SK-N-SH treated with all-trans-retinoic acid at 6 μM for 48 hours (cell line): Measurements from ENCODE around the gene TATDN3.

Source experiments
- ARNTL ChIP-seq: fragments of 450-650 bp; formaldehyde crosslinking; IDR thresholded peaks from 2 replicates; pipeline ENCODE4 v1.5.0; 2020; ENCODE audit warnings: low read depth, mild to moderate bottlenecking, moderate library complexity, borderline replicate concordance
- CREB5 ChIP-seq: fragments of 250-450 bp; sonication (Bioruptor Pico); IDR thresholded peaks from 2 replicates; pipeline ENCODE4 v1.5.1; 2020; ENCODE audit warnings: low read depth, mild to moderate bottlenecking, moderate library complexity
- CSRNP3 ChIP-seq: fragments of 250-450 bp; sonication (Bioruptor Pico); IDR thresholded peaks from 2 replicates; pipeline ENCODE4 v1.5.1; 2021; ENCODE audit warnings: mild to moderate bottlenecking, moderate library complexity
- PATZ1 ChIP-seq: fragments of 250-450 bp; sonication (Bioruptor Pico); IDR thresholded peaks from 2 replicates; pipeline ENCODE4 v1.8.0; 2020; ENCODE audit warnings: mild to moderate bottlenecking, moderate library complexity, borderline replicate concordance
- PPARA ChIP-seq: fragments of 250-450 bp; sonication (Bioruptor Pico); IDR thresholded peaks from 2 replicates; pipeline ENCODE4 v1.5.0; 2020; ENCODE audit warnings: mild to moderate bottlenecking, borderline replicate concordance
- RARB ChIP-seq: fragments of 250-450 bp; sonication (Bioruptor Pico); IDR thresholded peaks from 2 replicates; pipeline ENCODE4 v1.8.0; 2021; ENCODE audit warnings: mild to moderate bottlenecking, moderate library complexity
- TSHZ2 ChIP-seq: fragments of 250-450 bp; sonication (Bioruptor Pico); IDR thresholded peaks from 2 replicates; pipeline ENCODE4 v1.5.0; 2020; ENCODE audit warnings: mild to moderate bottlenecking, moderate library complexity
- ZC3H10 ChIP-seq: fragments of 250-450 bp; sonication (Bioruptor Pico); IDR thresholded peaks from 2 replicates; pipeline ENCODE4 v1.5.1; 2021; ENCODE audit warnings: mild to moderate bottlenecking, moderate library complexity
- ZFP3 ChIP-seq: fragments of 250-450 bp; sonication (Bioruptor Pico); IDR thresholded peaks from 2 replicates; pipeline ENCODE4 v1.5.0; 2020; ENCODE audit warnings: mild to moderate bottlenecking, moderate library complexity
- ZNF70 ChIP-seq: fragments of 450-650 bp; formaldehyde crosslinking; IDR thresholded peaks from 2 replicates; pipeline ENCODE4 v1.5.0; 2020; ENCODE audit warnings: mild to moderate bottlenecking, moderate library complexity
- ZNF8 ChIP-seq: fragments of 450-650 bp; formaldehyde crosslinking; IDR thresholded peaks from 2 replicates; pipeline ENCODE4 v1.5.0; 2020; ENCODE audit warnings: mild to moderate bottlenecking, moderate library complexity

- TF ChIP-seq CSRNP3 (CRISPR knock-in tag) (no peak), ZNF70 (CRISPR knock-in tag) (no peak), ARNTL (CRISPR knock-in tag) (no peak), PPARA (no peak), PATZ1 (CRISPR knock-in tag) (no peak), ZC3H10 (CRISPR knock-in tag) (no peak), CREB5 (CRISPR knock-in tag) (no peak), TSHZ2 (CRISPR knock-in tag) (no peak), RARB (CRISPR knock-in tag) (no peak), ZNF8 (CRISPR knock-in tag) (no peak), ZFP3 (no peak)
Observed at GRCh38 chr1:212773011-212773410, 18.7 kb upstream of the TATDN3 start.
